Trophoblast cell (in vitro differentiated cells and primary cell): ENCODE measurements around the gene POU2AF1.

Experiments used
- DNase-seq, 2 donors: peaks; one replicate each; pipeline ENCODE4 v3.0.0-alpha.2; 2016
- H2AFZ ChIP-seq: 2 replicates; pipeline ENCODE4 v1.6.1; 2013; ENCODE audit warnings: low read length, moderate library complexity, mild to moderate bottlenecking; ENCODE audit not compliant: insufficient read depth, poor library complexity
- H2AK5ac ChIP-seq: 2 replicates; pipeline ENCODE4 v1.6.1; 2013; ENCODE audit warnings: mild to moderate bottlenecking, low read length
- H2BK120ac ChIP-seq: 2 replicates; pipeline ENCODE4 v1.6.1; 2013; ENCODE audit warnings: low read length, mild to moderate bottlenecking, moderate library complexity; ENCODE audit not compliant: insufficient read depth, poor library complexity
- H2BK12ac ChIP-seq: 2 replicates; pipeline ENCODE4 v1.6.1; 2013; ENCODE audit warnings: mild to moderate bottlenecking, low read length, moderate library complexity
- H2BK5ac ChIP-seq: 2 replicates; pipeline ENCODE4 v1.6.1; 2013; ENCODE audit warnings: low read length, low read depth, moderate library complexity, mild to moderate bottlenecking; ENCODE audit not compliant: poor library complexity
- H3K14ac ChIP-seq: 2 replicates; pipeline ENCODE4 v1.6.1; 2013; ENCODE audit warnings: mild to moderate bottlenecking, low read length
- H3K18ac ChIP-seq: 2 replicates; pipeline ENCODE4 v1.6.1; 2013; ENCODE audit warnings: mild to moderate bottlenecking, low read length
- H3K23ac ChIP-seq: 2 replicates; pipeline ENCODE4 v1.6.1; 2013; ENCODE audit warnings: low read length
- H3K27ac ChIP-seq: 2 replicates; pipeline ENCODE4 v1.5.1; 2013; ENCODE audit warnings: low read depth, mild to moderate bottlenecking, inconsistent platforms, low read length, moderate library complexity
- H3K27me3 ChIP-seq: 2 replicates; pipeline ENCODE4 v1.6.1; 2013; ENCODE audit warnings: inconsistent platforms, mild to moderate bottlenecking, low read length, moderate library complexity; ENCODE audit not compliant: insufficient read depth
- H3K36me3 ChIP-seq, 2 experiments: 1 replicate in 1 of 2; 2 replicates in 1 of 2; pipeline ENCODE4 v1.6.1; 2013; ENCODE audit warnings: low read length in 2 of 2, mild to moderate bottlenecking in 2 of 2, moderate library complexity in 1 of 2; ENCODE audit not compliant: insufficient read depth in 2 of 2, control insufficient read depth in 1 of 2
- H3K4ac ChIP-seq: 2 replicates; pipeline ENCODE4 v1.6.1; 2013; ENCODE audit warnings: low read depth, mild to moderate bottlenecking, low read length, moderate library complexity
- H3K4me1 ChIP-seq, 2 experiments: 1 replicate in 1 of 2; 2 replicates in 1 of 2; pipeline ENCODE4 v1.6.1; 2013; ENCODE audit warnings: low read length in 2 of 2, mild to moderate bottlenecking in 2 of 2, moderate library complexity in 1 of 2; ENCODE audit not compliant: insufficient read depth in 2 of 2, control insufficient read depth in 1 of 2
- H3K4me2 ChIP-seq: 2 replicates; pipeline ENCODE4 v1.6.1; 2013; ENCODE audit warnings: inconsistent platforms, mild to moderate bottlenecking, low read length, moderate library complexity
- H3K4me3 ChIP-seq: 2 replicates; pipeline ENCODE4 v1.5.1; 2013; ENCODE audit warnings: mild to moderate bottlenecking, low read depth, low read length, inconsistent platforms
- H3K79me1 ChIP-seq: one replicate; pipeline ENCODE4 v1.6.1; 2013; ENCODE audit warnings: low read length
- H3K79me2 ChIP-seq: 2 replicates; pipeline ENCODE4 v1.6.1; 2013; ENCODE audit warnings: low read length, mild to moderate bottlenecking; ENCODE audit not compliant: control insufficient read depth, insufficient read depth, poor library complexity
- H3K9ac ChIP-seq: 2 replicates; pipeline ENCODE4 v1.6.1; 2013; ENCODE audit warnings: mild to moderate bottlenecking, low read length
- H3K9me3 ChIP-seq: 2 replicates; pipeline ENCODE4 v1.6.1; 2013; ENCODE audit warnings: low read depth, mild to moderate bottlenecking, control low read depth, inconsistent platforms, low read length; ENCODE audit not compliant: insufficient read depth
- H4K12ac ChIP-seq: 2 replicates; pipeline ENCODE4 v1.6.1; 2013; ENCODE audit warnings: low read depth, mild to moderate bottlenecking, low read length, moderate library complexity
- H4K8ac ChIP-seq: 2 replicates; pipeline ENCODE4 v1.6.1; 2013; ENCODE audit warnings: low read depth, mild to moderate bottlenecking, low read length, moderate library complexity
- H4K91ac ChIP-seq: one replicate; pipeline ENCODE4 v1.6.1; 2013; ENCODE audit warnings: low read depth, mild to moderate bottlenecking, low read length, moderate library complexity
- WGBS: extraction: QIAGEN DNeasy Blood & Tissue Kit; methylation state at CpG from one replicate; pipeline ENCODE4 v1.1.7; 2013; ENCODE audit warnings: missing lambda C conversion rate; ENCODE audit not compliant: insufficient read length, insufficient coverage; ENCODE audit errors: extremely low coverage; 5-methylcytosine and 5-hydroxymethylcytosine counted together

POU2AF1 gene

GRCh38 chr11:111334532-111335502, 44.3 kb downstream of the POU2AF1 start:
- H3K14ac ChIP-seq: peak overlapping the region; percentile 64

GRCh38 chr11:111331711-111332479, 47.2 kb downstream of the POU2AF1 start:
- no peak overlapping the region for H2AK5ac ChIP-seq
- no peak overlapping the region for H2BK5ac ChIP-seq
- H3K4ac ChIP-seq: no peak overlapping the region
- no peaks in the 10 kb centered on the region for H3K36me3 ChIP-seq
- H2AFZ ChIP-seq: no peak overlapping the region
- no peak overlapping the region for H4K8ac ChIP-seq
- H3K27me3 ChIP-seq: no peaks in the 10 kb centered on the region
- no peak overlapping the region for H4K12ac ChIP-seq
- no peaks in the 10 kb centered on the region for H3K79me2 ChIP-seq
- WGBS: no CpG with 5 or more reads among the region's 4 CpGs
- DNase-seq: no peak
- H2BK120ac ChIP-seq: peak overlapping the region; percentile 45
- peaks cover 20% of the 10 kb centered on the region for H3K79me1 ChIP-seq
- H2BK12ac ChIP-seq: peak overlapping the region; percentile 42
- no peak overlapping the region for H3K27ac ChIP-seq
- no peak overlapping the region for H3K18ac ChIP-seq
- H3K9me3 ChIP-seq: peaks cover 3% of the 10 kb centered on the region
- peak overlapping the region; percentile 8 for H3K14ac ChIP-seq
- H4K91ac ChIP-seq: no peak overlapping the region
- no peak overlapping the region for H3K23ac ChIP-seq
- H3K4me2 ChIP-seq: no peak overlapping the region
- H3K4me1 ChIP-seq: peaks cover 27 to 37% of the 10 kb centered on the region in 2 experiments
- H3K9ac ChIP-seq: no peak overlapping the region
- no peak overlapping the region for H3K4me3 ChIP-seq

More at GRCh38 chr11:111334532-111335502, 44.3 kb downstream of the POU2AF1 start:
- Histone ChIP-seq H3K23ac (no peak overlapping the region), H4K12ac (no peak overlapping the region), H3K9ac (no peak overlapping the region), H2AK5ac (peak overlapping the region; percentile 47), H2BK120ac (peak overlapping the region; percentile 82), H3K36me3 (no peaks in the 10 kb centered on the region), H4K91ac (peak overlapping the region; percentile 77), H2AFZ (peak overlapping the region; percentile 35), H3K4me3 (no peak overlapping the region), H3K9me3 (no peaks in the 10 kb centered on the region), H4K8ac (peak overlapping the region; percentile 49), H3K27ac (peak overlapping the region; percentile 87), H3K27me3 (no peaks in the 10 kb centered on the region), H2BK5ac (peak overlapping the region; percentile 83), H3K79me1 (peaks cover 19% of the 10 kb centered on the region), H3K79me2 (no peaks in the 10 kb centered on the region), H2BK12ac (peak overlapping the region; percentile 37), H3K4ac (peak overlapping the region; percentile 37), H3K18ac (peak overlapping the region; percentile 46), H3K4me2 (no peak overlapping the region), H3K4me1 (peaks cover 28 to 36% of the 10 kb centered on the region in 2 experiments)
- DNase-seq: no peak
- no CpG with 5 or more reads among the region's 9 CpGs for WGBS

- Histone ChIP-seq H3K4me1 (peaks cover 14 to 23% of the 10 kb centered on the region in 2 experiments), H2BK12ac (no peak overlapping the region), H3K79me1 (peaks cover 12% of the 10 kb centered on the region), H3K9me3 (peaks cover 3% of the 10 kb centered on the region), H3K36me3 (no peaks in the 10 kb centered on the region), H3K4me3 (no peak overlapping the region), H2AK5ac (no peak overlapping the region), H3K4me2 (no peak overlapping the region), H3K23ac (no peak overlapping the region), H2BK120ac (no peak overlapping the region), H3K4ac (no peak overlapping the region), H2AFZ (no peak overlapping the region), H3K9ac (no peak overlapping the region), H3K27me3 (no peaks in the 10 kb centered on the region), H2BK5ac (no peak overlapping the region), H4K12ac (no peak overlapping the region), H3K18ac (no peak overlapping the region), H3K27ac (no peak overlapping the region), H3K79me2 (no peaks in the 10 kb centered on the region), H4K91ac (no peak overlapping the region), H4K8ac (no peak overlapping the region), H3K14ac (no peak overlapping the region)
- no CpG with 5 or more reads among the region's 2 CpGs for WGBS
- no peak for DNase-seq
Measured at GRCh38 chr11:111330234-111330893, 48.7 kb downstream of the POU2AF1 start.
